Islet precursor cell (in vitro differentiated cells): Measurements from ENCODE around the gene DMC1.
"Not testable (repeated sequence)": the region's sequence is repeated elsewhere in the genome, so short reads cannot be mapped to it uniquely, and the experiment has no call there.

Experiments
- DNase-seq: peaks from one replicate; pipeline ENCODE4 v3.0.0-alpha.2; 2018

DMC1 gene, protein sequence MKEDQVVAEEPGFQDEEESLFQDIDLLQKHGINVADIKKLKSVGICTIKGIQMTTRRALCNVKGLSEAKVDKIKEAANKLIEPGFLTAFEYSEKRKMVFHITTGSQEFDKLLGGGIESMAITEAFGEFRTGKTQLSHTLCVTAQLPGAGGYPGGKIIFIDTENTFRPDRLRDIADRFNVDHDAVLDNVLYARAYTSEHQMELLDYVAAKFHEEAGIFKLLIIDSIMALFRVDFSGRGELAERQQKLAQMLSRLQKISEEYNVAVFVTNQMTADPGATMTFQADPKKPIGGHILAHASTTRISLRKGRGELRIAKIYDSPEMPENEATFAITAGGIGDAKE

GRCh38 chr22:38569972-38570778 lies at the start of gene DMC1:
DMC1 (minus strand) TSS chr22:38570183; CDS start chr22:38568256, 1,927 bp downstream.
- peak; percentile 98 for DNase-seq

GRCh38 chr22:38618682-38619081 lies 48.7 kb upstream of the DMC1 start:
- no peak for DNase-seq

DNA sequence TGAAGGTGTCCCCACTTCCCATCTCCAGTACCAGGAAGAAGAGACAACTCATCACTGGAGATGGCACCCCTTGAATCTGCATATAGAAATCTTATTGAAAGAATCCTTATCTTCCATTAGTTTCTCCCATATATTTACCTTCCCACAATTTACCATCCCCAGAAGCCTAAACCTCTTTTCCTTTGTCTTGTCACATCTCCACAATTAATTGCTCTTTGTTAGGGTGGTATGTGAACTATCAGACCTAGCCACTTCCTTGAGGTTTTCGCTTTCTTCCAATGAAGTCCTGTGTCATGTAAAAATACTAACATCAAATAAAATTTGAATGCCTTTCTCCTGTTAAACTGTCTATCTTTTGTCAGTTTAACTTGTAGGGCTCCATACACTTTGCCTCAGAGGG lies 48.3 kb upstream of the DMC1 start:
- no peak for DNase-seq

DNA sequence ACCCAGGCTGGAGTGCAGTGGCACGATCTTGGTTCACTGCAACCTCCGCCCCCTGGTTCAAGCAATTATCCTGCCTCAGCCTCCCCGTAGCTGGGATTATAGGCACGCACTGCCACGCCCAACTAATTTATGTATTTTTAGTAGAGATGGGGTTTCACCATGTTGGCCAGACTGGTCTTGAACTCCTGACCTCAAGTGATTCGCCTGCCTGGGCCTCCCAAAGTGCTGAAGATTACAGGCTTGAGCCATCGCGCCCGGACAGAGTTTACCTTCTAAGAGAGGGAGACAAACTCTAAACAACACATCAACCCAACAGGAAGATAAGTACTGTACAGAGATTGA lies 45.1 kb upstream of the DMC1 start:
- DNase-seq, result not testable (repeated sequence)

DNA sequence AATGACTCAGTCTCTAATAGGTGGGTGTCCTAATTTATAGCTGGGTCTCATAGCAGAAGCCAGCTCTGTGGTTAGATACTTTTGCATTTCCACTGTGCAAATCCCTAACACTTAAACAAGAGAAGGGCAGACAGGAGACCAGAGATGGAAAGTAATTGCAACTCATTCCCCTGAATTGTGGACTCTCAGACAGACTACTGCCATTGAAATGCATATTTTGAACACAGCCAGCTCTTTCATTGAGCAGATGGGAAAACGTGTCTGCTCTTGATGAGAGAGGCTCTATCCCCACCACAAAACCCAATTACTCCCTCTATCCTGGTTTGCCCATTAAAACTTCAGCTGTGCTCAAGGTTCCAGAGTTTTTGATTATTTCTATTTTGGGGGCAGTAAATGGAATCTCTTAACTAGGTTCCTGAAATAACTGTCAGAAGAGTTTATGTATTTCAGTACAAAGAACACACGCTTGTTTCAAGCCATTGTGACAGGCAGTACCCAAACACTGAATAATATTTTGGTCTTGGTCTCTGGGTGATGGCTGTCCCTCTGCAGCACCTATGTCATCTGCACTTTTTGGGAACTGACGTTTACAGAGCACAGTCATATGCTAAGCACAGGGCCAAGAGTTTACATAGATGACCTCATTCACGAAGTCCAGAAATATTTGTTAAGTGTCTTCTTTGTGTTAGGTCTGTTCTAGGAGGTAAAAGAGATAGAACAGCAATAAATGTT lies 44.5 kb upstream of the DMC1 start:
- no peak for DNase-seq

DNA sequence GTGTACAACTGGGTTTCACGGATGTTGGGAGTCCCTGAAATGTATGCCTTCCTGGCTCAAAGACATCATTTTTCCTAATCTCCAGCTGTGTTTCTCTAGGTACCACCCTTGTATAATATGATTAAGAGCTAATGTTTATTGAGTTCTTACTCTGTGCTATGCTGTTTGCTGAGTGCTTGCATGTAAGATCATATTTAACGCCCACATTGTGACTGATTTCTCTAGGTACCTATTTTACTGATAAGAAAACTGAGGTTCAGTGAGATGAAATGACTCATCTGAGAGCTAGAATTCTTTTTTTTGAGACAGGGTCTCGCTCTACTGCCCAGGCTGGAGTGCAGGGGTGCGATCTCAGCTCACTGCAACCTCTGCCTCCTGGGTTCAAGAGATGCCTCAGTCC lies 43.6 kb upstream of the DMC1 start:
- no peak for DNase-seq

DNA sequence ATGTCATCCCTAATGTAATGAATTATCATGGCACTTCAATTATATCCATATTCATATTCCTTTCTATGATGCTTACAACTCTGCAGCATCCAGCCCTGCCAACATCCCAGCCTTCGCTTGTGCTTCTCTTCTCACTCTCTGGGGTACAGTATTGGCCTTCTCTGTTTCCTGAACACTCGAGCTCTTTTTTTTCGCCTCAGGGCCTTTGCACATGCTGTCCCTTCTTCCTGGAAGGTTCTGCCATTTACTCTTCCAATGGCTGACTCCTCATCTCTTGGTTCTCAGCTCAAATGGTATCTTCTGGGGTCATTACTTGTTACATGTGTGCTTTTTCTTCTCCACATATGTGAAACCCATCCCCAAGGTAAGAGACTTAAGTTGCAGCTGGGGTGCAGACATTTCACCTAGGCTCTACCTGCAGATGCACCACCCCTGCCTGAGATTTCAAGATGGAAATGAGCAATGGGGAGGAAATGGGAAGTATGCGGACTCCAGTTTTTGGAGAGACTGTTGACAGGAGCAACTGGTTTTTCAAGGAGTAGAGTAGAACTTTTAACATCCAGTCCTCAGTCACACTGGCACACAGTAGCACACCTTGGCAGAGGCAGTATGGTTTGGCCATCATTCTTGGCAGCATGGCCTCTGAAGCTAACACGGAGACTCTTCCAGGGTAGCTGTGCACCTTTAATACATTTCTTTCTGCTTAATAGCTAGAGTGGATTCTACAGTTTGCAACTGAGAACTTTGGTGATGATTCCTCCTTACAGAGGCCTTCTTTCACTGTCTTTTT lies 42.4 kb upstream of the DMC1 start:
- no peak for DNase-seq

- DNase-seq, result no peak
Observed at GRCh38 chr22:38611559-38611958, 41.6 kb upstream of the DMC1 start.

DNA sequence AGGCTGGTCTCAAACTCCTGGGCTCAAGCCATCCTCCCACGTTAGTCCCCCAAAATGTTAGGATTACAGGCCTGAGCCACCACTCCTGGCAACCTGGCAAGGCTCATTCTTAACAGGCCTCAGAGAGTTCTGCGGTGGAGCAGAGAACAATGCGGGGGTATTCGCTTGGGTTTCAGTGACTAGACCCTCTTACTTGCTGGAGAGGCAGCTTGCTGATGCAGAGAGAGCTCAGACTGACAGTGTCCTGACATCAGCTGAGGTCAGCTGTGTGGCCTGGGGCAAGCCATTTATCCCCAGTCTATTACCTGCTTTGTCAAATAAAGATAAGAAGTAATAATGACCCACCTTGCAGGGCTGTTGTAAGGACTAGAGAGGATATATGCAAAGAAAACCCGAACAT lies 40.3 kb upstream of the DMC1 start:
- peak; percentile 61 for DNase-seq

DNA sequence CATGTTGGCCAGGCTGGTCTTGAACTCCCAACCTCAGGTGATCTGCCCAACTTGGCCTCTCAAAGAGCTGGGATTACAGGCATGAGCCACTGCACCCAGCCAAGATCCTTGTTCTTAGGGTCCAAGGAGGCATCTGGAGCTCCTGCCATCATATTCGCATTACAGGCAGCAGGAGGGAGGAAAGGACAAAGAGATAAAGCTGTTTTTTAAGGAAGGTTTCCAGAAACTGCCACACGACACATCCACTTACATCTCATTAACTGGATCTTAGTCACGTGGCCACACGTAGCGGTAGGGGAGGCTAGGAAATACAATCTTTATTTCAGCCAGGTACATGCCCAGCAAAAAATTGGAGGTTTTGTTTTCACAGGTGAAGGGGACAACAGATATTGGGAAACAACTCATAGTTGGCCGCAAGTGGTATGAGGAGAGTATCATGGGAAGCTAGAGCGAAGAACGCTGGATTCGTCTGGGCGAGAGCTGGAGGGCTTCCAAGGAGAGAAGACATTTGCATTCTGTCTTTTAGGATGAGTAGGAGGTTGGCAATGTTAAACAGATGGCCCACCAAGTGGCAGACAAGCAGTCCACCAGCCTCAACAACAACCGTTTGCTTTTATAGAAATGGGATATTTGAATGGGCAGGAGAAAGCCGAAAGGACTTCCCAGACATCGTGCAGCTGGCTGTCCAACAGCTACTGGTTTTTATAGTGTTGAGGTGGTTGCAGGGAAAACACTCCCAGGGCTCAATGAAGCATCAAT lies 39.2 kb upstream of the DMC1 start:
- DNase-seq, result no peak

- no peak for DNase-seq
Observed at GRCh38 chr22:38607680-38608079, 37.7 kb upstream of the DMC1 start.

DNA sequence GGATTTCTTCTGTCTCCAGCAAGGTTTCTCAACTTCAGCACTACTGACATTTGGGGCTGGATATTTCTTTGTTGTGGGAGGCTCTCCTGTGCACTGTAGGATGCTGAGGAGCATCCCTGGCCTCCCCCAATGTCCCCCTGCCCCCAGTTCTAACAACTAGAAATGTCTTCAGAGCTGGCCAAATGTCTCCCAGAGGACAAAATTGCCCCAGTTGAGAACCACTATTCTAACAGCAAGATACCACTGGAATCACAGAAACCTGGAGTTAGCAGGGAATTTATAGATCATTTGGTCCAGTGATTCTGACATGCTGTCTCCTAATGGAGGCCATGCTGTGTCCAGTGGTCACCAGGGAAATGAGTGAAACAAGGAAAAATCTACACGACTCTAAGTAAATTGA lies 32.2 kb upstream of the DMC1 start:
- no peak for DNase-seq

GRCh38 chr22:38601221-38601764 lies 31.3 kb upstream of the DMC1 start:
- no peak for DNase-seq

DNA sequence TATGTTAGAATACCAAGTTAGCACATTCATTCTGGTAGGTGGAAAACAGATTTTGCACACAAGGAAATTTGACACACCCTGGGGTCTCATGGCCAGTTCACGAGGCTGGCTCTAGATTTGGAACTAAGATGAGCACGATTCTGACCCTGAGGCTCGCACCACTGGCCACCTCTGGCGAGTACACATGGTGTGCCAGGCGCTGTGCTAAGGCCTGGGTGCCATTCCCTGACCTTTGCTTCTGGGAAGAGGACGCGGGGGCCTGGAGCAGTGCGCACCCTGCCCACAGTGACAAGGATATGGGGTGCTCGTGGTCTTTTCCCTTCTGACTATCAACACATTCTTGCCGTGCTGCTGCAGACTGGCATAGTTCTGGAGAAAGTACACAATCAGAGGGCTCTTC lies 29.5 kb upstream of the DMC1 start:
- no peak for DNase-seq

DNA sequence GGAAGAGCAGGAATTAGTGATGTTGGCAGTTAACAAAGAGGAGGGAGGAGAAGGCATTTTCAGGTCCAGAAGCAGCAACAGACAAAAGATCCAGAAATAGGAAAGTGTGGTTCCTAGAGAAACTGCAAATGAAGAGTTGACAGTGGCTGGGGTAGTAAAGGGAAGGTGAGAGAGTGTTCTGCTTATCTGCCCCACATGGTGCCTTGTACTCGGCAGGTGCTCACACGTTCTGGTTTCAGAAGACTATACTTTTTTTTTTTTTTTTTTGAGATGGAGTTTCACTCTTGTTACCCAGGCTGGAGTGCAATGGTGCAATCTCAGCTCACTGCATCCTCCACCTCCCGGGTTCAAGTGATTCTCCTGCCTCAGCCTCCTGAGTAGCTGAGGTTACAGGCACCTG lies 12.9 kb upstream of the DMC1 start:
- not testable (repeated sequence) for DNase-seq

DNA sequence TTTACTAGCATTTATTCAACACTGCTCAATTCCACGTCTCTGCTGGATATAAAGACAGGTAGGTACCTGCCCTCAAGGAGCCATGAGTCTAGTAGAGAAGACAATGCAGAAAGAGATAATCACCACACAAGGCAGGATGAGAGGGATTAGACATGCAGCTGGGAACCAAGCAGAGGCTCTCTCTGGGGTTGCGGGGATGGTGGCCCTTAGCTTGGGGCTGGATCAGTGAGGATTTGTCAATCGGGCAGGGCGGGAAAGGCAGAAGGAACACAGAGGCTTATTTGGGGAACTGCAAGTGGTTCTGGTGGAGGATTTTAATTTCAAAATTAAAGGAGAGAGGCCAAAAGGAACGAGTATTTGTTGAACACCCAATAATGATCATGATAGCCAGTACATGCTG lies 8.5 kb upstream of the DMC1 start:
- DNase-seq, result no peak

- DNase-seq, result no peak
Observed at GRCh38 chr22:38572065-38572464, 2.1 kb upstream of the DMC1 start.

DNA sequence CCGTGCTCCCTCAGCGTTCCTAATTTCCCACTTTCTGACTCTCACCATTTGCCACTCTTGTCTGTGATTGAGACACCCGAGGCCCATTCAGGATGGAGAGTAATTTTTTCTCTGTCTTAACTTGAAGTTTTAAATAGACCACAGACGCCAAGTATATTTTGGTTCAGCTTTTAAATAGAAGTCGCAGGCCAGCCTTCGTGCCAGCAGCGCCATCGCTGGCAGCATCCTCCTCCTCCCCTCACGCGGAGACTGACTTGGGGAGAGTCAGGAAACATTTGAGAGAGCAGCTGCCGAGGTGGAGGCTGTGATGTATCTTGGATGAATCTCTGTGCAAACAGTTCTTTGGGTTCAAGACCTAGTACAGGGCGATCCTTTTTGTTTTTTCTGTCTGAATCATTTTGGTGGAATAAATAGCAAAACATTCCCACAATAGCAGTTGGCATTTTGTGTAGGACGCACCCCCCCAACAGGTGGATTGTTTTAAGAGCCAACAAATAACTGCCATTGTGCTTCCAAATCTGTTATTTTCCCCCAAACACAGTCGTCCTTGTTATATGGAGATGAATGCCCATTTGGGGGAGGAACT lies 889 bp upstream of the DMC1 start:
- DNase-seq, result peak; percentile 59

GRCh38 chr22:38569181-38569971 lies 607 bp downstream of the DMC1 start:
- DNase-seq, result no peak

GRCh38 chr22:38567531-38568285 lies 2.3 kb downstream of the DMC1 start:
- DNase-seq, result no peak
